ENCODE measurements around the gene COG4.
"Not testable (repeated sequence)": the region's sequence is repeated elsewhere in the genome, so short reads cannot be mapped to it uniquely, and the experiment has no call there.

COG4 gene

DNA sequence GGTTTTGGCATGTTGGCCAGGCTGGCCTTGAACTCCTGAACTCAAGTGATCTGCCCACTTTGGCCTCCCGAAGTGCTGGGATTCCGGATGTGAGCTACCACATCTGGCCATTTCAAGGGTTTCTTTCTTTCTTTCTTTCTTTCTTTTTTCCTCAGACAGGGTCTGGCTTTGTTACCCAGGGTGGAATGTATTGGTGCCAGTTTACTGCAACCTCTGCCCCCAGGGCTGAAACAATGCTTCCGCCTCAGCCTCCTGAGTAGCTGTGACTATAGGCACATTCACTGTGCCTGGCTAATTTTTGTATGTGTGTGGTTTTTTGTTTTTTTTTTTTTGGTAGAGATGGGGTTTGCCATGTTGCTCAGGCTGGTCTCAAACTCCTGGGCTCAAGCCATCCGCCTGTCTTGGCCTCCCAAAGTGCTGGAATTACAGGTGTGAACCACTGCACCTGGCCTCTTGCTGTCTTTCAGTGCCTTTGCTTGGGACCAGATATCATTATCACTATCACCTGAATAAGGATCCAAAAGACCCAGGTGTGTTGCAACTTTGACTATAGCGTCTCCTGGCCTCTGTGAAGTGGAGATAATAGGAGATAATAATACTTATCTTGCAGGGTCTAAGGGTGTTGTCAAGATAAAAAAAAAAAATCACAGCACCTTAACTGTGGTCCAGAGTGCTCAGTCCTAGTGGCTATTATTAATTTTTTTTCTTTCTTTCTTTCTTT lies 65.7 kb downstream of the COG4 start:
- no peak for DNase-seq (ENCODE audit: low spot score)

GRCh38 chr16:70455910-70456309 lies 67.4 kb downstream of the COG4 start:
- no peak for DNase-seq (ENCODE audit: low spot score)

- DNase-seq (ENCODE audit: low spot score): peak; percentile 78
Observed at GRCh38 chr16:70454222-70455034, 68.9 kb downstream of the COG4 start, which contains the start of gene FCSK. Gene FCSK (plus strand): TSS chr16:70454595. CDS start chr16:70463191, 8,596 bp downstream.

DNA sequence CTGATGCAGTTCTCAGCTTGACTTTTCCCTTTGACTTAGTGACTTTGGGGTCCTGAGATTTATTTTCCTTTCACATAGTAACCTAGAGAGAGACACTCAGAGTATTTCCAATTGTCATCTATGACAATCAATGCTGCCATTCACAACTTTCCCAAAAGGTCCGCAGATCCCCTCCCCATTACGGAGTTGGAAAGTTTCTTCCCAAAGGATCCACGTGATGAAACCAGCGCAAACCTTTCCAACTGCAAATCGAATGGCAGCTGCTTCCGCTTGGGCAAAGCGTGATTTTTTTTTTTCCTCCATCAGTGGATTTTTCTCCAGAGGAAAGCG lies 69.5 kb downstream of the COG4 start:
- DNase-seq (ENCODE audit: low spot score): peak; percentile 37

DNA sequence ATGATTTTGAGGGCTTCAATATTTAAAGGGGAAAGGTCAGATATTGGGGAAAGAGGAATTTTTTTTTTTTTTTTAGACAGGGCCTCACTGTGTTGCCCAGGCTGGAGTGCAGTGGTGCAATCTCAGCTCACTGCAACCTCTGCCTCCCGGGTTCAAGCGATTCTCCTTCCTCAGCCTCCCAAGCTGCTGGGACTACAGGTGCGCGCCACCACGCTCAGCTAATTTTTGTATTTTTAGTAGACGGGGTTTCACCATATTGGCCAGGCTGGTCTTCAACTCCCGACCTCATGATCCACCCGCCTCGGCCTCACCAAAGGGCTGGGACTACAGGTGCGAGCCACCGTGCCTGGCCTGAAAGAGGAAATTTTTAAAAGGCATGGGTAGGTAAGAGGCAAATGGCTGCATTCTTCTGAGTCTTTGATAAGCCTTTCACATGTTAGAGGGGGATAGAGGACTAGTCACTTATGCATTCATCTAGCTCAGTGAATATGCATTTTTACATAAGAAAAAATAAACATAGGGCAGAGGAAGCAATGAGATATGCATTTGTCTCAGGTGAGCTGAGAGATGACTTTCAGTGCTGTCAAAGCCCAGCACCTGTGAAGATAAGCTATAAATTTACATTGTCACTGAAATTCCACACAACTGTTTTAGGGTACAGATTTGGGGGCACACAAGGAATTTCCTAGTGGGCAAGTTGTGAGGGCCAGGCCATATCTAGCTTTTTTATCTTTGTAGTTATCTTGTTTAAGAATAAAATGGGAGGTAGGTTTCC lies 70.0 kb downstream of the COG4 start:
- no peak for DNase-seq (ENCODE audit: low spot score)

- not testable (repeated sequence) for DNase-seq (ENCODE audit: low spot score)
Observed at GRCh38 chr16:70451004-70451340, 72.4 kb downstream of the COG4 start.

DNA sequence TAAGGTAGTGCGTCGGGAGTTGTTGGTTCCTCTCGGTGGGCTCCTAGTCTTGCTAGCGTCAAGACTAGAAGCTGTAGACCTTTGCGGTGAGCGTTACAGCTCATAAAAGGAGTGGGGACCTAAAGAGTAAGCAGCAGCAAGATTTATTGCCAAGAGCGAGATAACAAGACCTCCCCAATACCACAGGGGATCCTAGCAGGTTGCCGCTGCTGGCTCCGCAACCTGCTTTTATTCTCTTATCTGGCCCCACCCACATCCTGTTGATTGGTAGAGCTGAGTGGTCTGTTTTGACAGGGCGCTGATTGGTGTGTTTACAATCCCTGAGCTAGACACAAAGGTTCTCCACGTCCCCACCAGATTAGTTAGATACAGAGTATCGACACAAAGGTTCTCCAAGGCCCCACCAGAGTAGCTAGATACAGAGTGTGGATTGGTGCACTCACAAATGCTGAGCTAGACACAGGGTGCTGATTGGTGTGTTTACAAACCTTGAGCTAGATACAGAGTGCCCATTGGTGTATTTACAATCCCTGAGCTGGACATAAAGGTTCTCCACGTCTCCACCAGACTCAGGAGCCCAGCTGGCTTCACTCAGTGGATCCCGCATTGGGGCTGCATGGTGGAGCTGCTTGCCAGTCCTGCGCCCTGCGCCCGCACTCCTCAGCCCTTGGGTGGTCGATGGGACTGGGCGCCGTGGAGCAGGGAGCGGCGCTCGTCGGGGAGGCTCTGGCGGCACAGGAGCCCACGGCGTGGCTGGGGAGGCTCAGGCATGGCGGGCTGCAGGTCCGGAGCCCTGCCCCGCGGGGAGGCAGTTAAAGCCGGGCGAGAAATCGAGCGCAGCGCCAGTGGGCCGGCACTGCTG lies 73.0 kb downstream of the COG4 start:
- DNase-seq (ENCODE audit: low spot score): not testable (repeated sequence)

DNA sequence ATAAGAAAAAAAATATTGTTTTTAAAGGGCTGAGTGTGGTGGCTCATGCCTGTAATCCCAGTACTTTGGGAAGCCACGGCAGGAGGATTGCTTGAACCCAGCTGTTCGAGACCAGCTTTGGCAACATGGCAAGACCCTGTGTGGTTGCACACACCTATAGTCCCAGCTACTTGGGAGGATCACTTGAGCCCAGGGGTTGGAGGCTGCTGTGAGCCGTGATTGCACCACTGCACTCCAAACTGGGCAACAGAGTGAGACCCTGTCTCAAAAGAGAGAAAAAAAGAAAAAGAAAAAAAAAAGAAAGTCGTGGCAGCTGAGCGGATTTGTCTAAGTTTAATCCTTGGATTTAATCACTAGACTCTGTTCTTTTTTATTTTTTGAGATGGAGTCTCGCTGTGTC lies 75.3 kb downstream of the COG4 start:
- no peak for DNase-seq (ENCODE audit: low spot score)

DNA sequence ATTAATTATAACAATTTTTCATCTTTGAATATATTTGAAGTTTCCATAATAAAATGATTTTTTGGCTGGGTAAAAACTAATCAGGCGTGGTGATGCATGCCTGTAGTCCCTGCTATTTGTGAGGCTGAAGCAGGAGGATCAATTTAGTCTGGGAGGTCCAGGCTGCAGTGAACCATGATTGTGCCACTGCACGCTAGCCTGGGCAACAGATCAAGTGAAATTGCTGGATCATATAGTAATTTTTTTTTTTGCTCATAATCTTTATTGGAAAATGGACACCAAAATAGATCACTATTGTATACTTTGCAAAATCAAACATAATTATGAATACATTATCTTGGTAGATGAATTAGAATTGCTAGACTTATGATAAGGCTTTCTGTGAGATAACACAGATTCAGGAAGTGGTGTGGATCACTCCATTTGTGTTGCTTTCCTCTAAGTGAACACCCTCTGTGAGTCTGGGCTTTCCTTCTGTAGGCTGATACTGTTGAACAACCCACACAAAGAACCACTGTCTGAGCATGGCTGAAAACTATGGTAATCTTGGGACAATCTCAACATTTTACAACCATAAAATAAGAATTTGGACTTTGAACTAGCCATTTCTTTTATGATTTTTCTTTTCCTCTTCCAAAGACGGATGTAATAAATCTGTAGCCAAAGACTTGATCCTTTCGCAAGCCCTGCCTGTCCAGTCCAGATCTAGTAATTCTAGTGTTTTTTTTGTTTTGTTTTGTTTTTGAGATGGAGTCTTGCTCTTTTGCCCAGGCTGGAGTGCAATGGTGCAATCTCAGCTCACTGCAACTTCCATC lies 78.9 kb downstream of the COG4 start:
- no peak for DNase-seq (ENCODE audit: low spot score)

DNA sequence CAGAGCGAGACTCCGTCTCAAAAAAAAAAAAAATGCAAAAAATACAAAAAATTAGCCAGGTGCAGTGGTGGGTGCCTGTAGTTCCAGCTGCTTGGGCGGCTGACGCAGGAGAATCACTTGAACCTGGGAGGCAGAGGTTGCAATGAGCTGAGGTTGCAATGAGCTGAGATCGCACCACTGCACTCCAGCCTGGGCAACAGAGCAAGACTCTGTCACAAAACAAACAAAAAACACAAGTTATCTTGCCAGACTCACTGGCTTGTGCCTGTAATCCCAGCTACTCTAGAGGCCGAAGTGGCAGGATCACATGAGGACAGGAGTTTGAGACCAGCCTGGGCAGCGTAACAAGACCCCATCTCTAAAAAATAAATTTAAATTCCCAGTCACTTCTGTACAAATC lies 81.0 kb downstream of the COG4 start:
- no peak for DNase-seq (ENCODE audit: low spot score)

DNA sequence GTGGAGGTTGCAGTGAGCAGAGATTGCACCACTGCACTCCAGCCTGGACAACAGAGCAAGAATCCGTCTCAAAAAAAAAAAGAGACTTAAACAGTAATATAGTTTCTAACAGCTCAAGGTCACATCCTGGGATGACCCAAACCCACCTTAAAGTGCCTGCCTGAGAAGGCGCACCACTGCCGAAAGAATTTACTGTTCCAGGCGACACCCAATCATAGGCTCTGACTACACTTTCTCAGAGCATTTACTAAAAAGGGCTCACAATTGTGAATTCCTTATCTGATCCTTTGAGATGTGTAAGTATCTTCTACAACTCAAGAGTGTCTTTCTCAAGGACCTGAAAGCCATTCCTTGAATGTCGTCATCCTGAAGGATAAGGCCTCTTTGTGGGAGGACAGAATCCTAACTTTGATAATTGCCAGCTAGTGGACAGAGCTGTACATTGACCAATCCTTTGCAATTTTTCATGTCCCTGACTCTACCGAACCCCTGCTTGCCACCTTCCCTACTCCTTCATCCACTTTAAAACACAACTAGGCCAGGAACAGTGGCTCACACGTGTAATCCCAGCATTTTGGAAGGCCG lies 81.9 kb downstream of the COG4 start:
- no peak for DNase-seq (ENCODE audit: low spot score)

- no peak for DNase-seq (ENCODE audit: low spot score)
Observed at GRCh38 chr16:70440009-70440692, 83.2 kb downstream of the COG4 start.

- peak; percentile 95 for DNase-seq (ENCODE audit: low spot score)
Observed at GRCh38 chr16:70438969-70439862, 84.1 kb downstream of the COG4 start, which contains the start of gene ST3GAL2. Gene ST3GAL2 (minus strand): TSS chr16:70439100. CDS start chr16:70398530, 40,570 bp downstream.

GRCh38 chr16:70438585-70438968 lies 84.8 kb downstream of the COG4 start:
- DNase-seq (ENCODE audit: low spot score): no peak

DNA sequence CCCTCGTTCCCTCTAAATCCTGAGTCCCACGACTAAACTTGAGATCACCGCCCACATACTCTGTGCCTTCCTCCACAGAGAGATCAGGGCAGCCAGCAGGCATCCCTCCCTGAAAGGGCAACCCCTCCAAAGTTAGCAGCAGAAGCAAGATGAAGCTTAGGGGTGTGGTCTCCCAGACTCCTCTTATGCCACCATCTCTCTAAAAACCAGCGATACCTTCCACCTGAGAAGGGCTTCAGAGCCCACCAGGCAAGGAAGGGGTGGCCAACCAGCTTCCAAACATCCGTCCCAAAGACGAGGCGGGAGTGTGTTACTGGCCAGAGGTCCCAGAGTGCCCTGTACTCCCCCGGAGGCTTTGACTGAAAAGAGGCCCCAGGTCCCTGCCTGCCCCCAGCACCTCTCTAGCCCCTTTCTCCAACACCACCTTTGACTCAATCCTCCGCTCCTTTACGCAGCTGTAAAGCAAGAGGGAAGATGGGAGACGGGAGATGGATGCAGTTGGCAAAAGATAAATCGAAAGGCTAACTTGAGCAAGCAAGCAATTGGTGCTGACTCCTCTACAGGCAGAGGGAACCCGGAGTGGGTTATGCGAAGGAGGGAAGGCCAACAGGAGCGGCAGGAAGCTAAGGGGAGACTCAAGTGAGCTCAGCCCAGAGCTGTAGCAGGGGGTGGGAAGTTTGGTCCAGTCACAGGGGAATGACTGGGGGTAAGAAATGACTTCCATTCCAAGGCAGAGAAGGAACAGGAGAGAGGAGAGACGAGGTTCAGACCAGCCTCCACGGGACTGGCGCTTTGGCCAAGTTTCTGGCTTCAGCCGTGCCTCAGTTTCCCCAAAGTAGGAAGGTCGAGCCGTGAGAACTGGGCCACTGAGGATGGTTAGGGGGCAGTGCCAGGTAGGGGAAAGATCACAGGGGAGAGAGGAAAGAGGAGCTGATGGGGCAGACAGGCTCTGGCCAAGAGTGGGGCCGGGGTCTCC lies 85.5 kb downstream of the COG4 start:
- peak; percentile 51 for DNase-seq (ENCODE audit: low spot score)

DNA sequence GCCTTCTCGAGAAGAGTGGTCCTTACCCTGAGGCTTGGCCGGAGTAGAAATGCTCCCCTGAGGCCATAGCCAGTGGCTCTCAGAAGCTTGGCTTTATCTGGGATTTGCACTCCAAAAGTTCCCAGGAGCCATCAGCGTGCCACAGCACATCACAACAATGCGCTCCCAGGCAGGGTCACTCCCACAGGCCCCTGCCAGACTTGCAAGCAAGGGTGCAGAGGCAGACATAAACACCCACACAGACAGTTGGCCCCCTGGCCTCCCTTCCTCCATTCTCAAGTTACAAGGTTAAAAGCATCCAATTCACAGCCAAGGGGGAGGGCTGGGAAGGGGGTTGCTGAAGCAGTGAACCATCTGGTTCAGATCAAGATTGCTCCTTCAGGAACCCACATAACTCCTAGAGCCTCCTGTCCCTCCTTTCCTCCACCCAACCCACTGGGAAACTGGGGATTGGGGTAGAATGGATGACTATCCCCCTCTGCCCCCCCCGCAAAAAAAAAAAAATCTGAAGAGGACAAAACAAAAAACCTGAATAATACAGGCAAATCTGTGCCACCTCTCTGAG lies 86.3 kb downstream of the COG4 start:
- peak; percentile 82 for DNase-seq (ENCODE audit: low spot score)

Measured in AG08395 (cell line).